ENCODE data around the gene DDX23. TPM values are rescaled to one million over a fixed set of nuclear protein-coding genes. Genes with fewer than 3 reads are reported as not detected.
A peak's percentile ranks its signal among the peaks of the same experiment; 100 is the strongest.

Gene DDX23
- total RNA-seq, 2 donors from 2014 or later: 37.4 to 50.8 TPM

DNA sequence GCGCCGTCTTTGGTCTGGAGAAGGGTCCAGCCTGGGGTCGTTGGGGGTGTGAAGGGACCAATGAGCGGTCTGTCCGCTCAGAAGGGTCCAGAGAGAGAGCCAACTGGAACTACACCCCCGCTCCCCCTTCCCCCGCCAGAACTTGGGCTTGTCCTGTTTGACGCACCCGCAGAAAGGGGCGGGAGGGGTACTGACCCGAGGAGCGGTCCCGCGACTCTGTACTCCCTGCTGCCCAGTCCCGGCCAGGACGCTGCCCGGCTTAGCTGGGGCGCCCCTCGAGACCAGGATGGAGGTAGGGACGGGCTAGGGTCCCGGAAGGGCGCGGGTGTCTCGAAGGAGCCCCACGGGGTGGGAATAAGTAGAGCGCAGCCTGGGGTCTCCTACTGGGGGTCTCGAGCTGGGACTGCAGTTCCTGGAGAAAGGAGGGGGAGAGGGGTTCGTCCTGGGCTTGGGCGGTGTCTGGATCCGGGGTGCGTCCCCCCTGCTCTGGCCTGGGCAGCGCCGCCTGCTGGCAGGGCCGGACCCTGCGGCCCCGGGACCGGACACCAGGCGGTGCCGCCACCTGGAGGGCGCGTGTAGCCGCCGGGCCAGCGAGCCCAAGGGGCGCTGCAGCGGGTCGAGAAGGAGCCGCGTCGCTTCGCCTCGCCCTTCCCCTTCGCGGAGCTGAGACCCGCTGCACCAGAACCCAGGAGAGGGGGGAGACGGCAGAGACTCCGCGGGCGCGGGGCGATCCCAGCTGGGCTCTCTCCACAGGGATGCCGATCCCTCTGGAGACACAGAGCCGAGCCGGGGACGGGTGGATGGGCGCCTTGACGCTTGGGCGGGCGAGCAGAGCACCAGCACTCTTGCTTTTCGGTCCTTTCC is 37.5 kb downstream of the DDX23 start:
- 0 to 1% methylated on average over 15 to 69 of the region's 70 CpGs for WGBS, 2 donors
- DNase-seq: peak; percentile 80 to 91 (median 86)
- intact Hi-C loops (cut with DNase I): no loop called here

GRCh38 chr12:48813465-48814261 is 38.3 kb downstream of the DDX23 start:
- no peak for ATAC-seq
- Histone ChIP-seq H3K4me3 (no peak overlapping the region), H3K9me3 (no peaks in the 10 kb centered on the region), H3K4me1 (peaks cover 32% of the 10 kb centered on the region), H3K36me3 (replicated peaks in 1 of 2; ENCODE audit: insufficient read depth in 1 of 2, low read depth in 2 of 2) (no peaks in the 10 kb centered on the region), H3K27ac (peak overlapping the region in 2 of 4 donors; percentile 83 to 88), H3K27me3 (no peaks in the 10 kb centered on the region)
- no peak for TF ChIP-seq POLR2A (IDR thresholded peaks at IDR 0.05)
- TF ChIP-seq CTCF (IDR thresholded peaks at IDR 0.05): no peak
- no peak for DNase-seq
- intact Hi-C loops (cut with DNase I): no loop called here
- WGBS, 2 donors: 33 to 45% methylated on average over 18 of the region's 18 CpGs

More for the DNA sequence above, 37.5 kb downstream of the DDX23 start:
- no peaks in the 10 kb centered on the region for H3K27me3 ChIP-seq
- H3K4me3 ChIP-seq: peak overlapping the region; percentile 49 to 51
- H3K36me3 ChIP-seq (replicated peaks in 1 of 2; ENCODE audit: insufficient read depth in 1 of 2, low read depth in 2 of 2): no peaks in the 10 kb centered on the region
- no peaks in the 10 kb centered on the region for H3K9me3 ChIP-seq
- ATAC-seq: peak; percentile 87
- peak overlapping the region; percentile 6 to 88 (median 83) for H3K27ac ChIP-seq
- H3K4me1 ChIP-seq: peaks cover 36% of the 10 kb centered on the region
- peak in 1 of 3 donors; percentile 12 for TF ChIP-seq POLR2A (IDR thresholded peaks at IDR 0.05)
- TF ChIP-seq CTCF (IDR thresholded peaks at IDR 0.05): peak; percentile 97 to 100 (median 99)

DNA sequence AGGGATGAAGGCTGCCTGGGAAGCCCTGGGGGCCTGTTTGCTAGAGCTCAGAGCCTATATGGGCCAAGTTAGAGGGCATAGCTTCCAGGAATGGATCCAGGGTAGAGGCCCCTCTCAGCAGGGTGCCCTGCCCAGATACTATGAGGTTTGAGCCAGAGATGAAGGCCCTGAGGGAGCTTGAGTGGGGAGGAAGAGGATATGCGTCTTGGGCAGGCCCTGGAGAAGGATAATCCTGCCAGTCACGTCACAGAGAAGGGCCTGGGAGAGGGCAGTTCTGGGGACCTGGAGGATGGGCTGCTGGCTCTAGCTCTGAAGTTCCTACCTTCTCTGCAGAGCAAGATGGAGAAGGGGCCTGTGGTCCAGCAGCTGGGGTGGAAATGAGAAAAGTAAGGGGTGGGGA is 39.6 kb downstream of the DDX23 start:
- ATAC-seq: no peak
- H3K36me3 ChIP-seq (replicated peaks in 1 of 2; ENCODE audit: insufficient read depth in 1 of 2, low read depth in 2 of 2): no peaks in the 10 kb centered on the region
- no peak for TF ChIP-seq CTCF (IDR thresholded peaks at IDR 0.05)
- no peak for TF ChIP-seq POLR2A (IDR thresholded peaks at IDR 0.05)
- no peak overlapping the region for H3K4me3 ChIP-seq
- H3K27ac ChIP-seq: no peak overlapping the region
- WGBS, 2 donors: 61 to 66% methylated on average over 2 of the region's 2 CpGs
- DNase-seq: no peak
- no peaks in the 10 kb centered on the region for H3K27me3 ChIP-seq
- intact Hi-C loops (cut with DNase I): no loop called here
- H3K9me3 ChIP-seq: no peaks in the 10 kb centered on the region
- H3K4me1 ChIP-seq: peaks cover 22% of the 10 kb centered on the region

DNA sequence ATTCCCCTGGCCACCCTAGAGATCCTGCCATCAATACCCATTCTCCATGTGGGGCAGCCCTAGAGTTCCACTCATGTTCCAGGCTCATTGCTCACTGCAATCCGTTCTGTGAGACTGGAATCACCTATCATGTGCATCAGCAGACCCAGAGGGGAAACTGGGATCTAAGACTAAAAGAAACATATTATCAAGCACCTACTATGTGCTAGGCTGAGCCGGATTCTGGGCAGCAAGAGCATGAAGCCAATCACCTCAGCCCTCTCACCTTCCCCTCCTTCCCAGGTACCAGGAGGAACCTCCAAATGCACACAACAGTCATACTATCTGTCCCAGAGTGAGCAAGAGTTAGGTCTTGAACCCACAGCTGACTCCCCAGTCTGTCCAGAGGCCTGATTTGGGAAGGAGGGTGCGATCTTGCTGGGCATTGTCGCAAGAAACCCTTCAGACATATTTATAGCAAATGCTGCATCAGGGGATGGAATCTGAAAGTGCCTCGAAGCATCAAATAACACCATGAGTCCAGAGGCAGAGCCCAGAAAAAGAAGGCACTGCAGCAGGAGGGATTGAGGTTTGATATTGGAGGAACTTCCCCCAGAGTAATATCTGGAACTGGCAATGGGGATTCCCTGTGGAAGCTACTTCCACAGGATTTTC is 40.4 kb downstream of the DDX23 start:
- Histone ChIP-seq H3K27ac (no peak overlapping the region), H3K9me3 (no peaks in the 10 kb centered on the region), H3K4me1 (peaks cover 22% of the 10 kb centered on the region), H3K27me3 (no peaks in the 10 kb centered on the region), H3K36me3 (replicated peaks in 1 of 2; ENCODE audit: insufficient read depth in 1 of 2, low read depth in 2 of 2) (no peaks in the 10 kb centered on the region), H3K4me3 (no peak overlapping the region)
- 68 to 72% methylated on average over 5 of the region's 5 CpGs for WGBS, 2 donors
- intact Hi-C loops (cut with DNase I): no loop called here
- DNase-seq: no peak
- TF ChIP-seq POLR2A (IDR thresholded peaks at IDR 0.05) (no peak), CTCF (IDR thresholded peaks at IDR 0.05) (no peak)
- ATAC-seq: no peak
